ENCODE data around the gene CSF3R. TPM values are rescaled to one million over a fixed set of nuclear protein-coding genes. Genes with fewer than 3 reads are reported as not detected.

The CSF3R gene
- total RNA-seq, 2 donors from 2014 or later: 0.90 TPM; not detected in 1

DNA sequence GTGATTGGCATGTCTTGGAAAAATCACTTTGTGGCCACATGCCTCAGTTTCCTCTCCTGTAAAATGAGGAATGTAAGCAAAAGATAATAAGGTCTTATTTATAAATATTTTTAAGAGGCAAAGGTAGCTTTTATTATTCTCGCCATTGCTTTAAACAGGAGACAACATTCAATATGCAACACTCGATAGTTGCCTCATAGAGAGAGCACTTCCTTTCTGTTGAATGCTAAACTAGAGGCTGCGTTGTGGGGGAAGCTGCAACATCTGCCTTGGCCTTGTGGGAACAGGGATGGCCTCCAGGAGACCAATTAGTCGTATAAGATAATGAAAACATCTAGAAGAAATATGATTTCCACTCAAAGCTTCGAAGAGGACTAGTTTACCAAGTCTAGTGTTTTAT lies 36.0 kb downstream of the CSF3R start:
- Mint-ChIP-seq H3K9me3 (no peaks in the 10 kb centered on the region), H3K4me3 (no peak overlapping the region), H3K36me3 (ENCODE audit: low read depth) (peaks cover 5% of the 10 kb centered on the region), H3K27ac (no peak overlapping the region), H3K27me3 (no peaks in the 10 kb centered on the region), H3K4me1 (peaks cover 5% of the 10 kb centered on the region)
- no peak for ATAC-seq (replicated peaks)

DNA sequence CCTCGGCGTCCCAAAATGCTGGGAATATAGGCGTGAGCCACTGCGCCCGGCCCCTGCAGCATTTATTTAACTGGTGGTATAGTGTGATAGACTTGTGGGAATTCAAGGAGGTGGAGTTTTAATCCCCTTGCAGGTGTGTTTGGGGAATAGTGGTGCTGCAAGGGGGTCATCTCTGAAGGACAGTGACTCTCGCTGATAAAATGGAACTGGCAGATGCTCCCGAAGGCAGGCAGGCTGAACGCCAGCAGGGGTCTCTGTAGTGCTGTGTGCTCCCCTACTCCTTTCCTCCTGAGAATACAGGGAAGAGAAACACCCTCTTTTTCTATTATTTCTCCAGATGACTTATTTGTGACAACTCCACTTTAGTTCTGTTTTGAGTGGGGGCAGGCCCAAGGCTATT lies 36.4 kb downstream of the CSF3R start:
- no peak overlapping the region for H3K27ac Mint-ChIP-seq
- no peak overlapping the region for H3K4me3 Mint-ChIP-seq
- ATAC-seq (replicated peaks): no peak
- peaks cover 5% of the 10 kb centered on the region for H3K36me3 Mint-ChIP-seq (ENCODE audit: low read depth)
- peaks cover under 1% of the 10 kb centered on the region for H3K4me1 Mint-ChIP-seq
- H3K9me3 Mint-ChIP-seq: no peaks in the 10 kb centered on the region
- no peaks in the 10 kb centered on the region for H3K27me3 Mint-ChIP-seq

DNA sequence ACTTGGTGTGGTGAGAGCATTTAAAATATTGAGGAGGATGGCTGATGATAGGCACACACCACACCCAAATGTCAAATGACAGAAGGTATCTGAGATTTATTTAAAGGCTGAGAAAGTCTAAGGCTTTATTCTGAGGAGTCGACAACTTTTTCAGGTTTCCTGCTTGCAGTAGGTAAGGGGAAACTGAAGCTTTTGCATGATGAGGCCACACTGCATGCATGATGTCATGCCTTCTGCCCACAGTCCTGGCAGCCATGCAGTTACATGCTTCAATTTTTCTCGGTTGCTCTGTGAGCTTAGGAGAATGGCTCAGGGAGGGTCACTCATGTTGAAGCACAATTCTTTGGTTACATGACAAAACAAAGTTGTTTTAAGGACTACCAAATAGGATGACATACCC lies 39.4 kb downstream of the CSF3R start:
- no peaks in the 10 kb centered on the region for H3K9me3 Mint-ChIP-seq
- no peaks in the 10 kb centered on the region for H3K36me3 Mint-ChIP-seq (ENCODE audit: low read depth)
- H3K4me3 Mint-ChIP-seq: no peak overlapping the region
- H3K27me3 Mint-ChIP-seq: no peaks in the 10 kb centered on the region
- no peaks in the 10 kb centered on the region for H3K4me1 Mint-ChIP-seq
- H3K27ac Mint-ChIP-seq: no peak overlapping the region
- ATAC-seq (replicated peaks): no peak

DNA sequence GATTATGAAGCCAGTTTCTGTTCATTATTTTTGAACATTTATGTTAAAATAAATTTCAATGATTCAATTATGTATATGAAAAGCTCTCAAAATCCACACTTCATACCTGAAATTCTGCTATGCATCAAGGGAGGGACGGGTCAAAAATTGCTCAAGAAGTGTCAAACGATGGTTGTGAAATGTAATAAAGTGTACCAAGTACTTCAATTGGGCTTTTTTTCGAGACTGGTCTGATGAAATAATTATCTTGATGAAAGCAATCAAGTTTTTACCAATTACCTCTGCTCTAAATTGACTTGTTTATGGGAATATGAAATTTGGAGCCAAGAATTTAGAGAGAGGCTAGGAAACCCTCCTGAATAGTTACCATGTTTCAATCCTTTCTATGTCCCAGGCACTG lies 40.4 kb downstream of the CSF3R start:
- no peaks in the 10 kb centered on the region for H3K4me1 Mint-ChIP-seq
- no peaks in the 10 kb centered on the region for H3K27me3 Mint-ChIP-seq
- H3K27ac Mint-ChIP-seq: no peak overlapping the region
- no peak overlapping the region for H3K4me3 Mint-ChIP-seq
- ATAC-seq (replicated peaks): no peak
- H3K36me3 Mint-ChIP-seq (ENCODE audit: low read depth): no peaks in the 10 kb centered on the region
- no peaks in the 10 kb centered on the region for H3K9me3 Mint-ChIP-seq

DNA sequence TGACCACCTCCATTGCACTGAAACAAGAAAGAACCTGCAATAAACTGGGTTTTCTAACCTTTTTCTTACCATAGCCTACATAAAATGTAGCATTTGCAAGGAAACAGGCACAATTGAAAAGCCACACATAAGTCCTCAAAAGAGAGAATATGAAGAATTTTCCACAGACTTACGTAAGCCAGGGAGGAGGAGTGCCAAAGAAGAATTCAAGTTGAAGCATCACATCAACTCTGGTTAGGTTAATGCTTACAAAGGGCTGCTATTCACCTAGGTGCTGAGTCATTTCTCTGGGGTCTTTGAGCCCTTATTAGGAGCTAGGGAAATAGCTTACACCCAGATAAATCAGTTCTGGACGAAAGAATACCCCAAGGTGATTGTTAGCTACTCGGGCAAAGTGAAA lies 42.1 kb downstream of the CSF3R start:
- no peaks in the 10 kb centered on the region for H3K27me3 Mint-ChIP-seq
- H3K4me3 Mint-ChIP-seq: no peak overlapping the region
- peaks cover 3% of the 10 kb centered on the region for H3K4me1 Mint-ChIP-seq
- H3K27ac Mint-ChIP-seq: no peak overlapping the region
- no peak for ATAC-seq (replicated peaks)
- H3K36me3 Mint-ChIP-seq (ENCODE audit: low read depth): no peaks in the 10 kb centered on the region
- no peaks in the 10 kb centered on the region for H3K9me3 Mint-ChIP-seq

DNA sequence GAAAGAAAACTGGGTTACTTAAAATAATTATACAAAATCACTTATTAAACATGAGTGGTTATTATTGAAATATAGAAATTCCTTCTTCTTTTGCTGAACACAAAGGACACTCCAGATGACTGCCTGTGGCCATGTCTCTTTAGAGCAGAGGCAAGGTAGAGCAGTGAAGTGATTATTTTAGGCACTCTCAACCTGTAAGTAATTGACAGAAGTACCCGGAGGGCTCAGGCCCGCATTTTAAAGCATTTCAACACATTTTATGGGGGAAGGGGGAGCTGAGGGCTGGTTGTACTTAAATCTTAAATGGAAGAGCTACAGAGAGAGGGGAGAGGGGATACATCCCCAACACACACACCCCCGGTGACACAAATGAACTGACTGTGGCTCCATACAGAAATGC lies 42.7 kb downstream of the CSF3R start:
- Mint-ChIP-seq H3K4me1 (peaks cover 3% of the 10 kb centered on the region), H3K9me3 (no peaks in the 10 kb centered on the region), H3K27me3 (no peaks in the 10 kb centered on the region), H3K27ac (no peak overlapping the region), H3K36me3 (ENCODE audit: low read depth) (no peaks in the 10 kb centered on the region), H3K4me3 (no peak overlapping the region)
- no peak for ATAC-seq (replicated peaks)

DNA sequence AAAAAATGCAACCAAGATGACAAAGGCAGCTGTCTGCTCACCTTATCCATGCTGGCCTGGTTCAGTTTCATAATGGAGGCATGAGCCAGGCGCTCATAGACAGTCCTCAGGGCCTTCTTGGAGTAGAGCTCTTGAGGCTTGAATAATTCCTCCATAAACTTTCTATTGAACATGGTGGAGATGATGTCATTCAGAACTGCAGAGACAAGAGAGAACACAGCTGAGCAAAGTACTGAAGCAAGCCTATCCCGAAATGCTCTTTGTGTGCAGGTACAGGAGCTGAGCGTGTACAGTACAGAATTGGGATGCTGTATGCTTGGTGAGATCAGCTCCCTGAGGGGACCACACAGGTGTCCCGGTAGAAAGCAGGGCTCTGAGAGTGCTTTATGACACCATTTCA lies 44.0 kb downstream of the CSF3R start:
- Mint-ChIP-seq H3K27me3 (no peaks in the 10 kb centered on the region), H3K4me3 (no peak overlapping the region), H3K27ac (no peak overlapping the region), H3K4me1 (peaks cover 3% of the 10 kb centered on the region), H3K36me3 (ENCODE audit: low read depth) (no peaks in the 10 kb centered on the region), H3K9me3 (no peaks in the 10 kb centered on the region)
- ATAC-seq (replicated peaks): no peak

DNA sequence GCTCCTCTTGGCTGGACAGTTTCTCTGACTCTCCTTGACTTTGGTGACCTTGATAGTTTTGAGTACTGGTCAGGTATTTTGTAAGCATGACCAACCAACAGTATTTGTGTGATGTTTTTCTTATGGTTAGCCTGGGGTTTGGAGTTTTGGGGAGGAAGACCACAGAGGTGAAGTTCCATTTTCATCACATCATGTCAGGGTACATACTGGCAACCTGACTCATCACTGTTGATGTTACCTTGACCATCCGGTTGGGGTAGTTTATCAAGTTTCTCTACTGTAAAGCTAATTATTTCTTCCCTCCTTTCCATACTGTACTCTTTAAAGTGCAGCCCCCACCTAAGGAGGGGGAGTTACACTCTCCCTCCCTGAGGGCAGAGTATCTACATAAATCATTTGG lies 45.9 kb downstream of the CSF3R start:
- peak; percentile 6 for ATAC-seq (replicated peaks)
- Mint-ChIP-seq H3K27me3 (no peaks in the 10 kb centered on the region), H3K9me3 (no peaks in the 10 kb centered on the region), H3K4me1 (peaks cover 3% of the 10 kb centered on the region), H3K4me3 (no peak overlapping the region), H3K27ac (no peak overlapping the region), H3K36me3 (ENCODE audit: low read depth) (no peaks in the 10 kb centered on the region)

DNA sequence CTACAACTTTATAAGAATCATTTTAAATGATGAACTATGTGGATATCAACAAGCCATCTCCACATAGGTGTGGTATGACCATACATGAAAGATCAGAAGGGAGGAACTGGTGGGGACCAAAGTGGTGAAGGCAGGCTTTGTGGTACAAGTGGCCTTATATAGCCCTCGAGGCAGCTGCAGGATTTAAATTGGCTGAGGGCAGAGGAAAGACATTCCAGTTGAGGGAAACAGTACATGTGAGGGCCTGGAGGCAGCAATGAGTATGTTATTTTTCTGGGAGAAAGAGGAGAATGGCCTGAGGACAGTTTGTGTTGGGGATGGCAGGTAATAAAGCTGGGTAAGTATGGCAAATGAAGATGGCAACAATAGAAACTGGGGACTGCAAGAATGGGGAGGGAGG lies 49.6 kb downstream of the CSF3R start:
- Mint-ChIP-seq H3K4me1 (peaks cover 9% of the 10 kb centered on the region), H3K27ac (no peak overlapping the region), H3K4me3 (no peak overlapping the region), H3K9me3 (no peaks in the 10 kb centered on the region), H3K27me3 (no peaks in the 10 kb centered on the region), H3K36me3 (ENCODE audit: low read depth) (no peaks in the 10 kb centered on the region)
- no peak for ATAC-seq (replicated peaks)

DNA sequence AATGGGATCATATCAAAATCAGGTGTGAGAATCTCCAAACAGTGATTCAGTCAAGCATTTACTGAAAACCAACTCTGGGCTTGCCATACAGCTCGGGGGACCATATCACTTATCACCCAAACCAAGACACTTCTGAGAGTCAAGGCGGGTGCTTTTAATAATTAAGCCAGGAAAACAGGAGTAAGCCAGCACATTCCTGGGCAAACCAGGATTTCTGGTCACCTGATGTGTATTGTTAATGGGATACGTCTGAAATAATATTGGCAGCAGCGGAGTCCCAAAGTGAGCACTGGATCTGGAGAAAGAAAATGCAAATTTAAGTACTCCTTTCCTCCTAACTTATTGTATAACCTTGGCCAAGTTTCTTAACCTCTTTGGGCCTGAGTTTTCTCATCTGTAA lies 50.1 kb downstream of the CSF3R start:
- Mint-ChIP-seq H3K4me1 (peaks cover 9% of the 10 kb centered on the region), H3K36me3 (ENCODE audit: low read depth) (no peaks in the 10 kb centered on the region), H3K27me3 (no peaks in the 10 kb centered on the region), H3K27ac (no peak overlapping the region), H3K4me3 (no peak overlapping the region), H3K9me3 (no peaks in the 10 kb centered on the region)
- no peak for ATAC-seq (replicated peaks)

DNA sequence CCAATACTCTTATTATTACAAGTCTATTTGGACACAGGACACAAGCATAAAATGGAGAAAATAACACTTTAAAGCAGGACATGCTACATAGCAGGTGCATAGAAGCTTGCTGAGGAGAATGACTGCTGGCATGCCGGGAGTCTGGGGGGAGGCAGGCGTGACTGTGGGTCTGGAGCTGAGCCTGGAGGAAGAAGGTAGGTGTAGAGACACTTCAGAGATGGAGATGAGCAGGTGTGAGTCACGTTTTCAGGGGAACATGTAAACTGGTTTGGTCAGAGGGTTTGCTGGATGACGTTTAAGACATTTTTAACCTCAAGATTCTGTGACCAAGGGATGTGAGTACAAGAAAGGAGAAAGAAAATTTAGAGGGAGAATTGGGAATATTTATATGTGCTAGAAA lies 56.9 kb downstream of the CSF3R start:
- no peaks in the 10 kb centered on the region for H3K27me3 Mint-ChIP-seq
- peak overlapping the region; percentile 1 for H3K4me3 Mint-ChIP-seq
- ATAC-seq (replicated peaks): peak; percentile 93
- H3K9me3 Mint-ChIP-seq: no peaks in the 10 kb centered on the region
- H3K27ac Mint-ChIP-seq: peak overlapping the region; percentile 42
- no peaks in the 10 kb centered on the region for H3K36me3 Mint-ChIP-seq (ENCODE audit: low read depth)
- H3K4me1 Mint-ChIP-seq: peaks cover 10% of the 10 kb centered on the region

DNA sequence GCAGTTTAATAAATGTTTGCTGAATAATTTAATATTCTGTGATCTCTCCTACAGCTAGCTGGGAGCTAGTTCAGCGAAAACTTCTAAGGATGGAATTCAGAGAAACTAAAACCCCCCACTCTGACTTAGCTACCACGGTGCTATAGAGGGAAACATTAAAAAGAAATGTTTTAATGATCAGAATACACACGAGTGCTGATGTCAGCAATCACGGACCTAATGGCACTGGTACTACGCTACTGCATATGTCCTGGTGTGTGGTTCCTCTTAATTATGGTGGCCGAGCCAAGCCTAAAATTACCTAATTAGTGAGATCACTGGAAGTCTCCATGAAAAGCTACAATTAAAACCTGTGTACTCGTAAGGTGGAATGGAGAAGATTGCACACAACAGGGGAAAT lies 61.1 kb downstream of the CSF3R start:
- Mint-ChIP-seq H3K27ac (peak overlapping the region; percentile 86), H3K4me3 (no peak overlapping the region), H3K9me3 (no peaks in the 10 kb centered on the region)

DNA sequence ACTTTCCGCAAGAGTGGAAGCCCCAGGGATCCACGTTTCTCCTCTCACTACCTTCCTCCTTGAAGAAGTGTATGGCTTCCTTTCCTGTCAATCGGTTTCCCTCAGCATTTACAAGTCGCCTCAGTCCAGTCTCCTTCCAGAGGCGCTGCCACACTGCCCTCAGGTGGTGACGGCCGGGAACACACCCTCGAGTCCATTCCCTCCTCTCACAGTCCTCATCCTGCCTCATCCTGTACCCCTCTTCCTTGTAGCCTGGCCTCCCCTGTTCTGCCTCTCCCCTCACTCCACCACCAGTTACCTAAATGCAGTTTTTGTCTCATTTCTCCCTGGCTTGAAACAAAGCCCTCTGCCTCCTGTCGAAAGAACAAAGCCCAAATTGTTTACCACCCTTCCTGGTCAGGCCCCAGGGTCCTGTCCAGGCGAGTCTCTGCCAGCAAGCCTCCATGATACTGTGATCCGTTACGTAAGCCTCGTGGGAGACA lies 61.8 kb downstream of the CSF3R start:
- ATAC-seq (replicated peaks): peak; percentile 98
- H3K27me3 Mint-ChIP-seq: no peaks in the 10 kb centered on the region

More for the DNA sequence above, 61.1 kb downstream of the CSF3R start:
- no peaks in the 10 kb centered on the region for H3K27me3 Mint-ChIP-seq
- no peak for ATAC-seq (replicated peaks)
- peaks cover 19% of the 10 kb centered on the region for H3K4me1 Mint-ChIP-seq
- H3K36me3 Mint-ChIP-seq (ENCODE audit: low read depth): no peaks in the 10 kb centered on the region

DNA sequence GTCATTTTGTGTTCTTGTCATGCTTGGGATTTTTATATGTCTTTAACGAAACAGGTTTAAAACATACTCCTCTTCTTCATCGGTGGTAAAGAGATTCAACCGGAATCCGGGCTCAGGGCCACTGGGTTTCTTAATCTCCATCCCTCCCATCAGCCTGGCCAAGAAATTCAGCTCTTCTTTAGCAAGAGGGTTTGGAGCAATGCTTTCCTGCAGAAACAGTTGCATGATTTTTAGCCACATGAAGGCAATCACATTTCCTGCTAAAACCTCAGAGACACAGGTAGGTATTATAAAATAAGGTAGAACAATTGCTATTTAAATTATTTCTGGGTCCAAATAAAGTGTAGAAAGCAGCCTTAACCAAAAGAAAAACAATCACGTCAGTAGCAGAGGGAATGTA lies 62.3 kb downstream of the CSF3R start:
- Mint-ChIP-seq H3K4me3 (peak overlapping the region; percentile 51), H3K27me3 (no peaks in the 10 kb centered on the region), H3K9me3 (no peaks in the 10 kb centered on the region), H3K27ac (peak overlapping the region; percentile 86), H3K36me3 (ENCODE audit: low read depth) (no peaks in the 10 kb centered on the region), H3K4me1 (peaks cover 13% of the 10 kb centered on the region)
- peak; percentile 11 for ATAC-seq (replicated peaks)

More for the DNA sequence above, 61.8 kb downstream of the CSF3R start:
- Mint-ChIP-seq H3K9me3 (no peaks in the 10 kb centered on the region), H3K4me1 (peaks cover 16% of the 10 kb centered on the region), H3K36me3 (ENCODE audit: low read depth) (no peaks in the 10 kb centered on the region), H3K27ac (peak overlapping the region; percentile 86), H3K4me3 (peak overlapping the region; percentile 51)

DNA sequence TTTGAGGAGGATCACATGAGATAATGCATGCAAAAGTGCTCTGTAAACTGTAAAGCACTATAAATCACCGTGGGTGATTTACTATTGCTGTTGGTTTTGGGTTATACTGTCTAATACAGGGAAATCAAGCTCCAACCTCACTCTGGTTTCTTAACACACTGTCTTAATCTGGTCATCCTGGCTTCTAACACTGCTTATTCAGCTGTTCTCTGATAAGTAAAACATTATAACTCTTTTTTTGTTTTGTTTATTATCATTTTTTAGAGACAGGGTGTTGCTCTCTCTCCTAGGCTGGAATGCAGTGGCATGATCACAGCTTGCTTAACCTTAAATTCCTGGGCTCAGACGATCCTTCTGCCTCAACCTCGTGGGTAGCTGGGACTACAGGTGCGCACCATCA lies 63.1 kb downstream of the CSF3R start:
- Mint-ChIP-seq H3K27ac (peak overlapping the region; percentile 11), H3K4me3 (no peak overlapping the region), H3K27me3 (no peaks in the 10 kb centered on the region), H3K4me1 (peaks cover 13% of the 10 kb centered on the region), H3K36me3 (ENCODE audit: low read depth) (no peaks in the 10 kb centered on the region), H3K9me3 (no peaks in the 10 kb centered on the region)
- no peak for ATAC-seq (replicated peaks)

DNA sequence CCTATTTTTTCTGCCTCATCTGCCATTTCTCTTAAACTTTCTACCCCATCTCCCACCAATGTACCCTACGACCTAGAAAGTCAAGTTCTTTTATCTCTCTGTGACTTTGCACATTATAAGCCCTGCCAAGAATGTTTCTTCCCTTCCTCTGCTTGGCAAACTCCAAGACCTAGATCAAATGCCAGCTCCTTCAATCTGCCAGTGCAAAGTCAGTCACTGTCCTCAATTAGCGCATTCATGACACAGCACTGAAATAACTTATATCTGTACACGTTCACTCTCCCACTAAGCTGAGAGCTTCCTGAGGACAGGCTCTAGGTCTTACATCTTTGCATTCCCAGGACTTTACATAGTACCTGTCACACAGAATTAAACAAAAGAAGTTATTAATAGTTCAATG lies 63.6 kb downstream of the CSF3R start:
- Mint-ChIP-seq H3K4me1 (peaks cover 13% of the 10 kb centered on the region), H3K27ac (peak overlapping the region; percentile 11), H3K4me3 (no peak overlapping the region), H3K9me3 (no peaks in the 10 kb centered on the region), H3K27me3 (no peaks in the 10 kb centered on the region), H3K36me3 (ENCODE audit: low read depth) (no peaks in the 10 kb centered on the region)
- ATAC-seq (replicated peaks): no peak

All from activated T-helper 17 cell treated with anti-CD3 and anti-CD28 coated beads, Interleukin-2, amount 50 U/mL, for 72 hours (primary cell).